Right forelimb (tissue), 1 donor: ENCODE data around the gene ADCY2.

Source experiments
- DNase-seq: peaks from one replicate; pipeline ENCODE4 v3.0.0-alpha.2; 2018

Gene ADCY2

DNA sequence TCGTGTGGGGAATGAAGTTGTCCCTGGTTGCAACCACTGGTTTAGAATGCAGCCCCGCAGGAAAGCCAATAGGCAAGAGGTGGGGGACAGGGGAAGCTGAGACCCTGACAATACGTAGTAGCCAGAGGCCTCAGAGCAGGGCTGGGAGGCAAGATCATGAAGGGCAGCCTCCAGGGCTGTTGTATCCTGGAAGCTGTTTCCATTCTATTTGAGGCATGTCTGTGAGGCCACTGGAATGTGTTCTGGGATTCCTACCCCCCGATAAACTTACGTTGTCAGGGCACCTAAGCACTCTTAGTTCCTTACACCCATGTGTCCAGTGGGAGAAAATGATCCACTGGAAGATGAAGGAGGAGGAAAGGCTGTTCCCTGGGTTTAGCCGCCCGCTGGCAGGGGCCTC lies 277.7 kb downstream of the ADCY2 start:
- DNase-seq = no peak

DNA sequence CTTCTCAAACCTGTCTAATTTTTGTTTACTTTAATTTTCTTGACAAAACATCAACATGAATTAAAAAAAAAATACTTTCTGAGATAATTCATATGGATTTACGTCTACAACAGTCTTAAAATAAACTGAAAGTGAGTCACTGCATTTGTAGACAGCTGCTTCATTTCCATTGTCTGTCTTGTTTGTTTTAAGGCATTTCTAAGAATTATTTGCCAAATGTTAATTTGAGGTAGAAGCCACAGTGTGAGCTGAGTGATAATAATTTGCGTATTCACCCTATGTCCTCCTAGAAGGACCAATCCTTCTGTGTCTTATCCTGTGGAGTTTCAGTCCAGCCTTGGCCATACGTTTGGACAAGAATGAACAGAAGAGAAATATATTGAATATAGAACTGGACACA lies 280.5 kb downstream of the ADCY2 start:
- DNase-seq = no peak

DNA sequence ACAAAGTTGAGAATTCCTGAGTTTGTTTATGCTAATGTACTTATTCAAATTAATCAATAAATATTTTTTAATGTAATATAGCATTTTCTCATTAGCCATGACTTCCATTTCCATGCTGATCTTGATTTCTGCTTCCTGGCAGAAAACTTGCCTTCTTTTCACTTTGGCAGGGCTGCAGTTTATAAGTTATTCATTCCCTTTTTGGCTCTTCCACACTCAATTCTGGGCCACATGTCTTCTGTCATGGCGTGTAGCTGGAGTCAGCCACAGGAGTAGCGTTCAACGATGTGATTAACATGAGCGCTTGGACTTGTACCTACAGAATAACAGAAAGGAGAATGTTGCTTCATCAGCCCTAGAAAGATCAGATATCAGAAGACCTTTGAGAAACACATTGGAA lies 282.1 kb downstream of the ADCY2 start:
- DNase-seq = no peak

DNA sequence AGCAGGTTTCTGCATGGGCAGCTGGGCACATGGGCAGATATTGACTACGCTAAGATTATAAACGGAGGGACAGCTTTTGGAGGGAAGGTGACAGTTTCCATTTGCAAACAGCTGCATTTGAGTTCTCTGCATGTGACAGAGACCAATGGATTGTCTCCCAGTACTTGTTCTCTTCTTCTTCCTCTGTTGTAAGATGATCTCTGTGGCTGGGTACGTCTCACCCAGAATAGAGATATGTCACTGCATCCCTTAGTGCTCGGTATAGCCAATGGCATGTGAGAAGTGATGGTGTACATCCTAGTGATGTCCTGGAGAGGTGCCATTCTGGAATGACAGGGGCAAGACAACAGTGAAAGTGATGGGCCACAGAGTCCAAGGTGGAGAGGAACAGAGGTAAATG lies 283.7 kb downstream of the ADCY2 start:
- no peak for DNase-seq

DNA sequence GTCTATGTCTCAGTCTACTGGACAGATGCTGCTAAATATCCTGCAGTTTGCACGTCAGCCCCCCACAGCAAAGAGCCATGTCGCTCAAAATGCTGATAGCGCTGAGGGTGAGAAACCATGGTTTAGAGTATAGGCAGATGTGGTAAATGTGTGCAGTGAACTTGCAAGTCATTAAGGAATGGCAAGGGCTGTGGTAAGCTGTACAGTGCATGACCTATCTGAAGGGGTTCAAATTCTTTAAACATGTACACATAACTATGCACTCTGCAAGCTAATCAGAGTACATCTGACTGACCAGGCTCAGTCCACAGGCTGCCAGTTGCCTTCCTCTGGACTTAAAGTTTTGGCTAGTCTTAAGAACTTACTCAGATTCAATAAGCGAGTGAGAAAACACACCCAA lies 284.3 kb downstream of the ADCY2 start:
- no peak for DNase-seq

DNA sequence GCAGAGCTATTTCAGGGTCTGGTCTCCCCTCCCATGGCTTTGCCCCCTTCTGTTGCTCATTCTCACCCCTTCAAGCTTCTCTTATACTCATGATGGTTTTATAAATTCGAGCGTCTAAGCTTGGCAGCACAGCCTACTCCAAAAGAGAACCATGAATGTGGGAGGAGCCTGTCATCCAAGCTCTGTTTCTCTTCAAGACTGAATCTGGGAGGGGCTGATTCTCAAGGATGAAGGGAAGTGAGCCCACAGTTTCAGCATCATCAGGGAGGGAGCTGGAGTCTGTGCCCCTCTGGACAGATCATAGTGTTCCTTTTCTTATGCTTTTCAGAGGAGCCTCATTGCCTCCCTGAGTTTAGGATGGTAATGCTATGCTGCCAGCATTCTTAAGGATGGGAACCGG lies 286.4 kb downstream of the ADCY2 start:
- DNase-seq = no peak

DNA sequence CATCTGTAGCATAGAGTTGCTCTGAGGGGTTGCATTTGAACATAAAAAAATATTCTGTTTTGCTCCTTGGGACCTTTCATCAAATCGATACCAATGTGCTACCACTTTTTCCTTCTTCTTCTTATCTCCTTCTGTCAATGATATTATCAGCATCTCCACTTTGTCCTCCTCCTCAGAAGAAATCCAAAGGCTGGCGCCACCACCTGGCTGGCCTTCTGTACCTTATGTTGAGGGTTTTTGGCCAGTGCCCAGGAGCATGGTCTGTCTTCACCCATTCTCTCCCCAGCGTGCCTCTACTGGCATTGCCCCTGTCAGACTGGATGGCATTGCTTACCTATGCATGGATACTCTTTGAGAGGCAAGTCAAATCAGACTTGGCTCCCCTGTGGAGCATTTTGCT lies 287.8 kb downstream of the ADCY2 start:
- no peak for DNase-seq

DNA sequence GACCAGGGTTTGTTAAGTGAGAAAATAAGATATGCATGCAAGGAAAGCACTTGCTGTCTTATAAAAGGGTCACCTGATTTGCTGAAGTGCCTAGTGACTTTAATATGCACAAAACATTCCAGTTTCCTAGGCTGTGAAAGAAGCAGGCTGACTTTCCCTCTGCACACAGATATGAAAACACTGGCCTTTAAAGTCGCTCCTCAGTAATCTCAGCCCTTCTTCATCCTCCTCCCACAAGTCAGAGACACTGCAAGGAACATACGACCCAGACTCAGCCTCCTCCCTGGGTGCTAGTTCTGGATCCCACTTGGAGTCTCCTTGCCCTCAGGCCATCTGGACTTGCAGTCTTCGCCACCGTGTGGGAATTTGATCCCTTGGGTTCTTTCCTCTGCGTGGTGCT lies 288.9 kb downstream of the ADCY2 start:
- no peak for DNase-seq

DNA sequence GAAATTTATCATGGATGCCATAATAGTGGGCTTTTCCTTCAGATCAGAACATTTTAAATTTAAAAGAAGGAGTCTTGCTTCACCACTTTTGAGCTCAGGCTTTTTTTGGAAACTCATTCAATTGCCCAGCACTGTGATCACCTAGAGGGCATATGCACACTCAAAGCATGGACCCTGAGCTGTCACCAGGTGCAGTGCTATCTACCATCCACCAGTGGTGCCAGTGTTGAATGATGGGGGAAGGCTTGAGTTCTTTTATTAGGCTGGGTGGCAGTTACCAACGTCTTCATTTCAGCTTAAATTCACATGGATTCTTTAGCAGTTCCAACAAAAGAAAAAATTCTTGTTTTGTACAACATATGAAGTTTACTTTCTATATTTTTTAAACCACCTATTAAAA lies 290.9 kb downstream of the ADCY2 start:
- no peak for DNase-seq

DNA sequence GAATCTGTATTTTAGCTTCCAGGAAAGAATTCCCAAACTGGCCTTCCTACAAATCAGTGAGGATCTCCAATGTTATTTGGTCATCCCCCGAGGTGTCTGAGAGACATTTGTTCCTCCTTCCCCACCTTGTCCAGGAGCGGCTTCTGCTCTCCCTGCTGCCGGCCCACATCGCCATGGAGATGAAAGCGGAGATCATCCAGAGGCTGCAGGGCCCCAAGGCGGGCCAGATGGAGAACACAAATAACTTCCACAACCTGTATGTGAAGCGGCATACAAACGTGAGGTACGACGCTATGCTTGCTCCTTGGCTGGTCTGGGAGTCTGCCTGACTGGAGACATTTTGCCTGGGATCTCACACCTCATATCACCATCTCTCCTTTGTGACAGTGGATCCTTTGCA lies 294.6 kb downstream of the ADCY2 start:
- DNase-seq = no peak

DNA sequence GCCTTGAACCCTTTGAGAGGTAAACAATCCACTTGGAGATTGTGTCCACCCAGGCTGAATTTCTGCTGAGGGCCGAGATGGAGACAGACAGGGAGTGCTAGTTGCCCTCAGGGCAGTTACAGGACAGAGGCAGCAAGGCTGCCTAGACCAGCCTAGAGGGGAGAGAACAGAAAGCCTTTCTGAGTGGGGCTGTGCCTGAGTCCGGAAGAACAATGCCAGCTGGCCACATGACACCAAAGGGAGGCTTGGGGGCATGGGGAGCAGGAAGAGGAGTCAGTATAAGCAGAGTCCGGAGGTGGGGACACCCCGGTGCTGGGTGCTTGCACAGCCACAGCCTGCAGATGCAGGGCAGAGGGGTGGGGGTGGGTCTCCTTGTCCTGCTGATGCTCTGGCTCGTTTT lies 309.3 kb downstream of the ADCY2 start:
- DNase-seq = no peak

DNA sequence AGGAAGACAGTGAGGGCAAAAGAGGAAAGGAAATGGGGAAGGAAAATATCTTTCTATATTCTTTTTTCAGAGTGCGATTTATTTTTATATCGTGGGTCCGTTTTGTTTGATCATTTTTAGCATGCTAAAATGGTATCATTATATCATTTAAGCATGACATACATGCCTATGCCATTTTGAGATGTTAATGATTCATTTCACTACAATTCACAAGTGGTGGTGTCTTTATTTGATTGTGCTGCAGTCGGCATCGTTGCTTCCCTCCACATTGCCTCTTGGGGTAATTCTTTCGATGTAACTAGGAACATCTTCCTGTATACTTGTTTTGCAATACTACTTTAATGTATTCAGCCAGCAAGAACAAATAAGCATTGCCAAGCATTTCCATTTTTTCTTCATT lies 309.8 kb downstream of the ADCY2 start:
- DNase-seq = no peak

DNA sequence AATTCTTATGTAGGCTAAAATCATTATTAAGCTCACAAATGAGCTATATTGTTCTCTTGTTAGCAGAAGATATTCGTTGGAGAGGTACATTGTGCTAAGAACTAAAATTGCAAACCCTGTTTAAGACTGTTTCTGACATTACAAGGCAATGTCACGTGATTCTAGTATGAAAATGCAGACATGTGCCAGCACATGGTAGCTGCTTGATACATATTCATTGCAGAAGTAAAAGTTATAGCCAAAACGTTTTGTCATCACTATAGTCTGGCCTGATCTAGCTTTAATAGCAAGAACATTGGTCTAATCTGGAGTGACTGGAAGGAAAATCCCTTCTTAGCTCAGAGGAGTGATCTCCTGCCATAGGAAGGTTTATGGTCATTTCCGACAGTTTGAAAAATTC lies 310.3 kb downstream of the ADCY2 start:
- DNase-seq = no peak

DNA sequence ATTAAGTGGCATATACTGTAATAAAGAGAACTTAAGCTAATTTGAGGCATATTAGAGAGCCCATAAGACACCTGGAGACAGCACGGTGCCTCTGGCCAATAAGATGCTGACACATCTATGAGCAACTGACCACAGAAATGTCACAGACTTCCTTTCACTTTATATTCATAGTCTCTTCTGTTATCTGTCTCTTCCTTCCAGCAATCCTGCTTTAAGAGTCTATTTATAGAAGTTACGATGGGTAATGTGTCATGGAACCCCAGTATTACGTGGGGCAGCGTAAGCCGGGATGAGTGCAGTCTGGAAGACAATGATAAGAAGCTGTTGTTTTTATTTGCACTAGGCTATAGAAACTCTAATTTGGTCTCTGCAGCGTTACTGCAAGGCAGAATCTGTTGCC lies 318.2 kb downstream of the ADCY2 start:
- DNase-seq = no peak

DNA sequence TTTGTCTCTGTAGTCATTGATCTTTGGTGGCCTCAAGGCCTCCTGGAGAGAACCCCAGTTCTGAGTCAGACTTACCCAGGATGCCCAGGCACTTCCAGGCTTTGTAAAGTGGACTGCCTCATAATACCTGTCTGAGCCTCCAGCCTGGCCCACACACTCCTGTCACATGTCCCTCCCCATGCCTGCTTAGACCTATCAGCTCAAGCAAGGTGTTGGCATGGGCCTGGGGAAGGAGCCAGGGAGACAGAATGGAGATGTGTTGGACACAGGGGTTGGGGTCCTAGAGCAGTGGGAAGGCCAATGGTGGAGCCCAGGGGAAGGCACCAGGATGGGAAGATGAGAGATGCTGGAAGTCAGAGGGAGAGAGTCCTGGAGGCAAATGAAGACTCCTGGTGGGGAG lies 318.8 kb downstream of the ADCY2 start:
- no peak for DNase-seq

DNA sequence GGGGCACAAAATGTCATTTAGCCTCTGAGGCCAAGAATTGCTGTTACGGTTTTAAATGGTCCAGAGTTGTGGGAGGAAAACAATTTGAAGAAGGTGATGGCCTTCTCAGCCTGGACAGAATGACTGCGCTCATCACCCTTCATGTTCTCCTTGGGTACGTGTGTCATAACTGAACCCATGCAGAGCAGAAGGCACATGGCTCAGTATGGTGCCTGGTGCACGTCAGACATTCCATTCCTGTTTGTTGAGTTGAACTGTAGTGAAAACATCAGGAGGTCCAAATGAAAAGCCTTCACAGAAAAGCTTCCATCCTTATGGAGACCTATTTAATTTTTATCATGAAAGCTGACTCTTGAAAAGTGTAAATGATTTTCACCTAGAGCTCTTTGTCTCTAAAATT lies 321.8 kb downstream of the ADCY2 start:
- DNase-seq = no peak

DNA sequence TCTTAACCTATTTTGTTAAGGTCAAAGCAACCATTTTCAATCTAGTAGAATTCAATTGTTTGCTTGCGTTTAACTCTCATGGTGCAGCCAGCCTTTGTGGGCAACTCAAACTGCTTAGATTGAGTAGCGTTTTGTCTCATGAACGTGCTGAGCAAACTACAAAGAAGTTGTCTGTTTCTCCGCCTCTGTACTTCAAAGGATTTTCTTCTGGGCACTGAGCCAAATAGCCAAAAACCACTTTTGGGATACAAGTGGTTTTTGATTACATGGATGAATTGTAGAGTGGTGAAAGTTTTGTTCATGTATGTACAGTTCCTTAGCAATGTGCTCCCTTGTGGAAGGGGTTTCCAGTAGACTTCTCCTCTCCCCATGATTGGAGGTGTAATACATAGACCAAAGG lies 332.1 kb downstream of the ADCY2 start:
- no peak for DNase-seq

DNA sequence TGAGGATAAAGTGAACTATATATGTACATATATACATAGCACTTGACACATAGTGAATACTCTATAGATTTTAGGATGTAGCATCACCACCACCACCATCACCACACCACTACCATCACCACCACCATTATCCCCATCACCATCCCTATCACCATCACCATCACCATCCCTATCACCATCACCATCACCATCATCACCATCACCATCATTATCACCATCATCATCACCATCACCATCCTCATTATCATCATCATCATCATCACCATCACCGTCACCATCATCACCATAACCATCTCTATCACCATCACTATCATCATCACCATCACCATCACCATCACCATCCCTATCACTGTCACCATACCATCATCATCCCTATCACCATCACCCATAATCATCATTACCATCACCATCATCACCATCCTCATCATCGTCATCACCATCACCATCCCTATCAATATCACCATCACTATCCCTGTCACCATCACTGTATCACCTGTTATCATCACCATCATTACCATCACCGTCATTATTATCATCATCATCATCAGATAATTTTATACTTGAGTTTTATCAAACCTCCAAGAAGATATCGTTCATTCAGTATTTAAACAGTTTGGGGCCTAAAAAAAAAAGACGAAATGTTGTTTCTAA lies 345.6 kb downstream of the ADCY2 start:
- DNase-seq = no peak

DNA sequence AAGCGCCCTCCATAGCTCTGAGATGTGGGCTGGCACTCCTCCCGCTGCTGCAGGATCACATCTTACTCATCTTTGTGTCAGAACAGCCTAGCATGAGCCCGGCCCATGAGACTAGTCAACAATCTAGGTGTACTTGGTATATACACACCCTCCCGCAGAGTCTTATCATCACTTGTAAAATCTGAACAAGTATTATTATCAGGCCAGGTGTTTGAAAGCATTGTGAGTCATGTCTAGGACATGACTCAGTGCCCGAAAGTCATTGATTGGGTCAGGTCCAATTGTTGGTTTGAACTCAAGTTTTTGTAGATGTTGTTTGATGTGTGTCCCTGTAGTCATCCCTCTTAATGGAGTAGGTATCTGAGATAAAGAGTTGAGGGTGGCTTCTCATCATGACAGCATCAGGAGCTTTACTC lies 346.3 kb downstream of the ADCY2 start:
- no peak for DNase-seq

DNA sequence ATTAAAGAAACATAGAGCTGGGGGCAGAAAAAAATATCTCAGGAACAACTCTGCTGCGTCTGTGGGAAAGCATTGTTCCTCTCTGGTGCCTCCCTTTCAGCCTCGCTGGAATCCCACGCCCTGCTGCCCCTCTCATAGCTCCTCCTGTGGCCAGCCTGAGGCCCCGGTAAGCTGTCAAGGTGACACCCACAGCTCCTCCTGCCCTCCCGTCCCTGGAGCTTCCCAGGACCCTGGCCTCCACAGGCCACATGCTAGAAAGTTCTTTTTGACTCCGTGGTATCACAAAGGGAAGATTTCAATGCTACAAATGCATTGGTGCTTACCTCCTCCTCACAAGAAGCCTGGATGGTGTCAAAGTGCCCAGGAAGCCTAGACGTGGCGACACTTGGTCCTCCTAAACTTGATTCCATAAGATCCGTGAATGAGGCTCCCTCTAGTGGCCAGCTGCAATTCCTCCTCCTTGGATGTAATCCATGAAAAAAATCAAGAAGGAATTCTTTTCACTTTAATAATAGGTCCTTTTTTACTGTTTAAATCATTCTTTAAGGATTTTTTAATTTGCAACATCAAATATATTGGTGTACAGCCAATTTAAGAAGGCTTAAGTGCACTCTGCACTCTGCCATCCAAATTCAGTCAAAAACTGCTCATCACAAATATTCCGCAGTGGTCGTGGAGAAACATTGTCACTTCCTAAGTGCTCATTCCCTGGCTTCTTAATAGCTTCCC lies 350.1 kb downstream of the ADCY2 start:
- peak; percentile 80 for DNase-seq

DNA sequence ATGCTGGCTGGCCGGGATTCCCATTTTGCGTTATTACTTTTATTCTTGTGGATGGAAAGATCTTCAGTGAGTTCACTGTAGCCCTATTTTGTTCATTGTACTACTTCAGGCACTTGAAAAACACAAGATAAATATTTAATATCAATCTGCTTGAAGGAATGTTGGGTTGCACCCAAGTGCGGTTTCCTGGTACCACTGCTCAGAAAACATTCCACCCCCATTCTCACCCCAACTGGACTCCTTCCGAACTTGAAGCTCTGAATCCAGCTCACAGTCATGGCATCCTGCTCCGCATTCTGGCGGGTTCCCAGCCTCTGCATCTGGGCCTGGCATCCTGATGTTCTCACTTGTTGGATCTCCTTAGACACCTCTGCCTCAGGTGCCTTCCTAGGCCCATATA lies 351.8 kb downstream of the ADCY2 start:
- no peak for DNase-seq

DNA sequence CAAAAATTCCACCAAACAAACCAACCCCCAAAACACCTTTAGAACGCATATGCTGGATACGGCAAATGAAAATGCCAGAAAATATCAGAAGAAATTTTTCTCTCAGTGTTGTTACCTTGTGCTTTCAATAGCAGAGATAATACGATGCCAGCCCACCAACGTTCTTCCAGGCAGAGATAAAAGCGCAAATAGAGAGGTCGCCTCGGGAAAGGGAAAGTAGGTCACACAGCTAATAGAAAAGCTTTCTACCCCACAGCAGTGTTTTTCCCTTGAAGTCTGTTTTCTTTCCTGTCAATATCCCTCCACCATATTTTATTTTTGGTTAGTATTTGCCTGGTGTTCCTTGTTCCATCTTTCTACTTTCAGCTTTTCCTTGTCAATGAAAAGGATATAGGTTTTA lies 353.7 kb downstream of the ADCY2 start:
- DNase-seq = no peak

DNA sequence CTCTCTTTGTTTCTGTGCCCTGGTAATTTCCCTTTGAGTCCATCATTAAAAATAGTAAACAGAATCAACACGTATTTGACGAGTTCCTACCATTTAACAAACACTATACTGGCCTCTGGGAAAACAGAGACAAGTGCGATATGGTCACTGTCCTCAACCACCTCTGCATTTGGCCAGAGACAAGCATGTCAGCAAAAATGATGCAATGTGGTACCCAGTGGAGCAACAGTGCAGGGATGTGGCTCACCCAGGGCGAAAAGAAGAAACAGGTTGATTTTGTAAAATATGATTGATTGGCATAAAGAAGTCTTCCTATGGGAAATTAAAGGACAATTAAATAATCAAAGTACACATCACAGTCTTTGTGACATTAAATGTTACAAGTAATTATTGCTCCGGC lies 355.9 kb downstream of the ADCY2 start:
- no peak for DNase-seq

DNA sequence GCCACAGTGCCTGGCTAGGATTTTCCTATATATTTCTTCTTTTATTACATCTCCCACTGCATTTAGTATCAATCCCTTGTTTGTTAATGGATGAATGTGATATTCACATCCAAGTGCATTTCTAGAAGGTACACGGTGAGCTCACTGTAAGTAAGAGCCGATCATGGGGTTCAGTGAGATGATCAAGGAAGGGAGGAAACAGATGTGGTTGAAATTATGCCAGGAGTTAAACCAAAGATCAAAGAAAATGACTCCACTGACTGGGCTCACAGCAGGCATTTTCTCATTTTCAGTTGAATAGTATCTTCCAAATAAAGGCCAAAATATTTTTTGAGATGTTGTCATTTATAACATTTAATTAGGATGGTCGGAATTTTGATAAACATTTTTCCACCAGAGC lies 357.2 kb downstream of the ADCY2 start:
- no peak for DNase-seq

DNA sequence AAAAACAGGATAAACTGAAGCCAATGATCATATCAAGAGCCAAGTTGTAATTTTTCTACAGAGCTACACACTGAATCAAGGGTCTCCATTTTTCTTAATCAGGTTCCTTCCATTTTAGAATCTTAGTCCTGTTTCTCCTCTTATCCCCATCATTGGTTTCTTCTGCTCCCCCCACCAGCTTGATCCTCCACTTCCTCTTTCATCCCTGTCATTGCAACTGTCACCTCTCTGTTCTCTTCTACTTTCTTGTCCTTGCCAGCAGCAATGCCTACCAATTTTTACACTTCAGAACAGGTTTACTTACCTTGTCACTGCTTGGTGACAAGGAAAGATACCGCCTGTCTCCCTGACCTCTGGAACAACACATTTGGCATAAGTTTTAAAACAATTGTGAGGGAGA lies 357.7 kb downstream of the ADCY2 start:
- no peak for DNase-seq
